Measurements from ENCODE around the gene INAVA.

INAVA gene

GRCh38 chr1:200899451-200899915 lies 4.8 kb downstream of the INAVA start:
- no peak overlapping the region for H3K27ac ChIP-seq
- H3K4me1 ChIP-seq (ENCODE audit: low read depth, poor library complexity, severe bottlenecking), result peaks cover 40% of the 10 kb centered on the region
- TF ChIP-seq, protein P1, sequence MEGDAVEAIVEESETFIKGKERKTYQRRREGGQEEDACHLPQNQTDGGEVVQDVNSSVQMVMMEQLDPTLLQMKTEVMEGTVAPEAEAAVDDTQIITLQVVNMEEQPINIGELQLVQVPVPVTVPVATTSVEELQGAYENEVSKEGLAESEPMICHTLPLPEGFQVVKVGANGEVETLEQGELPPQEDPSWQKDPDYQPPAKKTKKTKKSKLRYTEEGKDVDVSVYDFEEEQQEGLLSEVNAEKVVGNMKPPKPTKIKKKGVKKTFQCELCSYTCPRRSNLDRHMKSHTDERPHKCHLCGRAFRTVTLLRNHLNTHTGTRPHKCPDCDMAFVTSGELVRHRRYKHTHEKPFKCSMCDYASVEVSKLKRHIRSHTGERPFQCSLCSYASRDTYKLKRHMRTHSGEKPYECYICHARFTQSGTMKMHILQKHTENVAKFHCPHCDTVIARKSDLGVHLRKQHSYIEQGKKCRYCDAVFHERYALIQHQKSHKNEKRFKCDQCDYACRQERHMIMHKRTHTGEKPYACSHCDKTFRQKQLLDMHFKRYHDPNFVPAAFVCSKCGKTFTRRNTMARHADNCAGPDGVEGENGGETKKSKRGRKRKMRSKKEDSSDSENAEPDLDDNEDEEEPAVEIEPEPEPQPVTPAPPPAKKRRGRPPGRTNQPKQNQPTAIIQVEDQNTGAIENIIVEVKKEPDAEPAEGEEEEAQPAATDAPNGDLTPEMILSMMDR (conservative IDR thresholded peaks at IDR 0.05; ENCODE audit: low read depth, low read length), result no peak
- H3K79me2 ChIP-seq (ENCODE audit: insufficient read depth, low read depth), result no peaks in the 10 kb centered on the region
- no peak overlapping the region for H3K4me2 ChIP-seq
- no peaks in the 10 kb centered on the region for H3K27me3 ChIP-seq (ENCODE audit: insufficient read depth, low read depth)
- H3K9ac ChIP-seq, result no peak overlapping the region
- no peak overlapping the region for H3K4me3 ChIP-seq (IDR thresholded peaks at IDR 0.05; ENCODE audit: insufficient read depth, low read depth, low read length)
- no peaks in the 10 kb centered on the region for H4K20me1 ChIP-seq (ENCODE audit: insufficient read depth)
- H2AFZ ChIP-seq (ENCODE audit: low read depth), result no peak overlapping the region
- no peaks in the 10 kb centered on the region for H3K36me3 ChIP-seq (ENCODE audit: insufficient read depth)

GRCh38 chr1:200899954-200900867 lies 5.5 kb downstream of the INAVA start:
- Histone ChIP-seq H3K4me1 (ENCODE audit: low read depth, poor library complexity, severe bottlenecking) (peaks cover 37% of the 10 kb centered on the region), H3K27me3 (ENCODE audit: insufficient read depth, low read depth) (no peaks in the 10 kb centered on the region), H3K27ac (no peak overlapping the region), H2AFZ (ENCODE audit: low read depth) (no peak overlapping the region), H3K36me3 (ENCODE audit: insufficient read depth) (no peaks in the 10 kb centered on the region), H4K20me1 (ENCODE audit: insufficient read depth) (no peaks in the 10 kb centered on the region), H3K79me2 (ENCODE audit: insufficient read depth, low read depth) (no peaks in the 10 kb centered on the region), H3K9ac (no peak overlapping the region), H3K4me3 (IDR thresholded peaks at IDR 0.05; ENCODE audit: insufficient read depth, low read depth, low read length) (no peak overlapping the region), H3K4me2 (no peak overlapping the region)
- TF ChIP-seq, protein P1 (conservative IDR thresholded peaks at IDR 0.05; ENCODE audit: low read depth, low read length), result no peak

GRCh38 chr1:200900877-200901276 lies 6.2 kb downstream of the INAVA start:
- H4K20me1 ChIP-seq (ENCODE audit: insufficient read depth), result no peaks in the 10 kb centered on the region
- no peaks in the 10 kb centered on the region for H3K36me3 ChIP-seq (ENCODE audit: insufficient read depth)
- TF ChIP-seq, protein P1 (conservative IDR thresholded peaks at IDR 0.05; ENCODE audit: low read depth, low read length), result no peak
- peaks cover 37% of the 10 kb centered on the region for H3K4me1 ChIP-seq (ENCODE audit: low read depth, poor library complexity, severe bottlenecking)
- no peak overlapping the region for H3K4me2 ChIP-seq
- H3K27me3 ChIP-seq (ENCODE audit: insufficient read depth, low read depth), result no peaks in the 10 kb centered on the region
- H3K79me2 ChIP-seq (ENCODE audit: insufficient read depth, low read depth), result no peaks in the 10 kb centered on the region
- H2AFZ ChIP-seq (ENCODE audit: low read depth), result no peak overlapping the region
- no peak overlapping the region for H3K27ac ChIP-seq
- H3K9ac ChIP-seq, result no peak overlapping the region
- no peak overlapping the region for H3K4me3 ChIP-seq (IDR thresholded peaks at IDR 0.05; ENCODE audit: insufficient read depth, low read depth, low read length)

DNA sequence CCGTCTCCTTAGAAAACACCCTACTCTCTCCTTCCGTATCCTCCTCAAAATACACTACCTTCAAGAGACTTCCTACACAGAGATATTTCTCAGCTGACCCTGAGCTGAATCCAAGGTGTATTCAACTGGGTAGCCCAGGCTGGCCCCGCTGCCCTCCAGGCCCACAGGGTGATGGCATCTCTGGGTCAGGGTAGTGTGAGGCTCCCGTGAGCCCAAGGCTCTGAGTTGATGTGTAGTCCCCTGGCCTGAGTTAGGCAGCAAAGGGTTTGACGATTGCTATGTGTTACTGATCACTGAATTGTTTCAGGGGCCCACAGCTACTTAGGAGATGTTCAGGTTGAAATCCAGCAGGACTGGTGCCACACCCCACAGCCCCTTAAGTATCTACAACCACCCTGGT lies 6.7 kb downstream of the INAVA start:
- H2AFZ ChIP-seq (ENCODE audit: low read depth), result no peak overlapping the region
- H3K27me3 ChIP-seq (ENCODE audit: insufficient read depth, low read depth), result no peaks in the 10 kb centered on the region
- peaks cover 37% of the 10 kb centered on the region for H3K4me1 ChIP-seq (ENCODE audit: low read depth, poor library complexity, severe bottlenecking)
- no peak overlapping the region for H3K4me2 ChIP-seq
- H3K79me2 ChIP-seq (ENCODE audit: insufficient read depth, low read depth), result no peaks in the 10 kb centered on the region
- H3K9ac ChIP-seq, result no peak overlapping the region
- no peak overlapping the region for H3K27ac ChIP-seq
- TF ChIP-seq, protein P1 (conservative IDR thresholded peaks at IDR 0.05; ENCODE audit: low read depth, low read length), result no peak
- no peaks in the 10 kb centered on the region for H4K20me1 ChIP-seq (ENCODE audit: insufficient read depth)
- H3K4me3 ChIP-seq (IDR thresholded peaks at IDR 0.05; ENCODE audit: insufficient read depth, low read depth, low read length), result no peak overlapping the region
- H3K36me3 ChIP-seq (ENCODE audit: insufficient read depth), result no peaks in the 10 kb centered on the region
